Gastroesophageal sphincter (tissue), 3 donors: ENCODE measurements around the gene FNBP1.

Source experiments
- CTCF ChIP-seq, 4 experiments: fragments of 200-600 bp in 2 of 4; fragments of 450-650 bp in 2 of 4; sonication (generic) in 1 of 4; IDR thresholded peaks; one replicate each; pipeline ENCODE4 v1.5.1; 2017 to 2019; ENCODE audit warnings: antibody characterized with exemption in 4 of 4, mild to moderate bottlenecking in 2 of 4, moderate library complexity in 2 of 4
- POLR2A ChIP-seq, 2 donors: fragments of 450-650 bp; IDR thresholded peaks; one replicate each; pipeline ENCODE4 v1.6.1; 2017; ENCODE audit warnings: antibody characterized with exemption in 2 of 2, mild to moderate bottlenecking in 2 of 2, moderate library complexity in 1 of 2

- no peak for TF ChIP-seq CTCF (IDR thresholded peaks at IDR 0.05)
- TF ChIP-seq POLR2A (IDR thresholded peaks at IDR 0.05), result no peak
Observed at GRCh38 chr9:129962451-129962864, 80.5 kb downstream of the FNBP1 start.
